Progenitor cell of endocrine pancreas (in vitro differentiated cells): ENCODE measurements around the gene DKK2. TPM values are rescaled to one million over a fixed set of nuclear protein-coding genes. Genes with fewer than 3 reads are reported as not detected.

Experiments used
- DNase-seq: peaks from one replicate; pipeline ENCODE4 v3.0.0; 2021; ENCODE audit warnings: low spot score; ENCODE audit not compliant: unreplicated experiment
- H3K27ac Mint-ChIP-seq: 2 replicates; pipeline ENCODE4 v1.8.0; 2021; ENCODE audit warnings: mild to moderate bottlenecking, moderate library complexity, mixed read lengths
- H3K27me3 Mint-ChIP-seq: 2 replicates; pipeline ENCODE4 v1.8.0; 2021; ENCODE audit warnings: mixed read lengths
- H3K36me3 Mint-ChIP-seq: 2 replicates; pipeline ENCODE4 v1.8.0; 2022; ENCODE audit warnings: mixed read lengths; ENCODE audit not compliant: insufficient read depth
- H3K4me1 Mint-ChIP-seq: 2 replicates; pipeline ENCODE4 v1.8.0; 2021; ENCODE audit warnings: low read depth, mixed read lengths
- H3K4me3 Mint-ChIP-seq: 2 replicates; pipeline ENCODE4 v1.8.0; 2021; ENCODE audit warnings: low read depth, mild to moderate bottlenecking, moderate library complexity, mixed read lengths
- H3K9me3 Mint-ChIP-seq: 2 replicates; pipeline ENCODE4 v1.8.0; 2021; ENCODE audit warnings: low read depth, mixed read lengths
- total RNA-seq: library from RNA; stranded (reverse); gene quantifications from 2 replicates; pipeline ENCODE4 v1.2.1, GENCODE V29; 2021
- TF ChIP-seq, protein P1 (sequence below): fragments of 200-600 bp; sonication (generic); IDR thresholded peaks from one replicate; pipeline ENCODE4 v1.5.0; 2021; ENCODE audit warnings: antibody characterized with exemption, mild to moderate bottlenecking; ENCODE audit not compliant: unreplicated experiment

The DKK2 gene
- total RNA-seq, 1 donor from 2014 or later: 17.0 TPM

DNA sequence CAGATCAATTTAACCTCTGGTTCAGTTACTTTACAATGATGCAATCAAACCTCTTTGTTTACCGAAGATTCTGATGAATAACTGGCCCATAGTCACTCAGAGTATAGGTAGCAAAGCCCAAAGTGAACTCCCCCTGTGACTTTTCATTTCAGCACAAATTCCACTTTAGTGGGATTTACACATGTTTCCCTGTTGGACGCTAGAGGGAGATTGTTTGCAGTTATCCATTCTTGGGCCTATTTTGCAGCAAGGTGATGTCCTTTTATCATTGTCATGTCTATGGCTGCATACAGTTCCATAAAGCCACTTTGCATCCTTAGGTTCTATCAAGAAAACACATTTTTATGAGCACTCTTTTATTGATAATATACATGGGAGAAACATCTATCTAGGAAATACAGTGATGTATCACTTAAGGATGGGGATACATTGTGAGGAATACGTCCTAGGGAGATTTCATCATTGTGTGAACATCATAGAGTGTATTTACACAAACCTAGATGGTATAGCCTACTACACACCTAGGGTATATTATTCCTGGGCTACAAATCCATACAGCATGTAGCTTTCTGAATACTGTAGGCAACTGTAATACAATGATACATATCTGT, 14.5 kb upstream of the DKK2 start:
- Mint-ChIP-seq H3K4me1 (no peaks in the 10 kb centered on the region), H3K9me3 (peaks cover 15% of the 10 kb centered on the region), H3K27ac (no peak overlapping the region), H3K4me3 (no peak overlapping the region), H3K36me3 (no peaks in the 10 kb centered on the region), H3K27me3 (no peaks in the 10 kb centered on the region)
- DNase-seq: no peak
- TF ChIP-seq, protein P1, sequence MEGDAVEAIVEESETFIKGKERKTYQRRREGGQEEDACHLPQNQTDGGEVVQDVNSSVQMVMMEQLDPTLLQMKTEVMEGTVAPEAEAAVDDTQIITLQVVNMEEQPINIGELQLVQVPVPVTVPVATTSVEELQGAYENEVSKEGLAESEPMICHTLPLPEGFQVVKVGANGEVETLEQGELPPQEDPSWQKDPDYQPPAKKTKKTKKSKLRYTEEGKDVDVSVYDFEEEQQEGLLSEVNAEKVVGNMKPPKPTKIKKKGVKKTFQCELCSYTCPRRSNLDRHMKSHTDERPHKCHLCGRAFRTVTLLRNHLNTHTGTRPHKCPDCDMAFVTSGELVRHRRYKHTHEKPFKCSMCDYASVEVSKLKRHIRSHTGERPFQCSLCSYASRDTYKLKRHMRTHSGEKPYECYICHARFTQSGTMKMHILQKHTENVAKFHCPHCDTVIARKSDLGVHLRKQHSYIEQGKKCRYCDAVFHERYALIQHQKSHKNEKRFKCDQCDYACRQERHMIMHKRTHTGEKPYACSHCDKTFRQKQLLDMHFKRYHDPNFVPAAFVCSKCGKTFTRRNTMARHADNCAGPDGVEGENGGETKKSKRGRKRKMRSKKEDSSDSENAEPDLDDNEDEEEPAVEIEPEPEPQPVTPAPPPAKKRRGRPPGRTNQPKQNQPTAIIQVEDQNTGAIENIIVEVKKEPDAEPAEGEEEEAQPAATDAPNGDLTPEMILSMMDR: peak; percentile 65

DNA sequence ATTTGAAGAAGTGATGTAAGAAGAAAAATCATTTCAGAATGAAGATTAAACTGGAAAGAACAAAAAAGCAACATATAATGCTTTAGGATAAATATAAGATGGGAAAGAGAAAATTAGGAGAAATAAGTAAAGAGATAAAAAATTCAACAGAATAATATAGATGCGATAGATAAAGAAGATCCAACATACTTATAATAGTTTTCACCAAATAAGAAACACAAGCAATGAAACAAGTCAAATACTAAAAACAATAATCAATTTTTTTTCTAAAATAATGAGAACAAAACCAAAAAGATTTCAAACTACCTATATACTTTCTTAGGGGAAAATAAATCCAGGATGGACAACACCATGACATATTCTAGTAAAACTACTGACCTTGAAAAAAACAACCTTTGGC, 10.1 kb upstream of the DKK2 start:
- no peak for DNase-seq
- Mint-ChIP-seq H3K9me3 (peaks cover 21% of the 10 kb centered on the region), H3K4me1 (no peaks in the 10 kb centered on the region), H3K27ac (no peak overlapping the region), H3K27me3 (no peaks in the 10 kb centered on the region), H3K4me3 (no peak overlapping the region), H3K36me3 (no peaks in the 10 kb centered on the region)
- TF ChIP-seq, protein P1: no peak

- Mint-ChIP-seq H3K27me3 (peaks cover 11% of the 10 kb centered on the region), H3K4me1 (no peaks in the 10 kb centered on the region), H3K27ac (no peak overlapping the region), H3K9me3 (peaks cover 21% of the 10 kb centered on the region), H3K4me3 (no peak overlapping the region), H3K36me3 (no peaks in the 10 kb centered on the region)
- TF ChIP-seq, protein P1: no peak
- DNase-seq: no peak
Measured at GRCh38 chr4:107044170-107044569, 8.1 kb upstream of the DKK2 start.

DNA sequence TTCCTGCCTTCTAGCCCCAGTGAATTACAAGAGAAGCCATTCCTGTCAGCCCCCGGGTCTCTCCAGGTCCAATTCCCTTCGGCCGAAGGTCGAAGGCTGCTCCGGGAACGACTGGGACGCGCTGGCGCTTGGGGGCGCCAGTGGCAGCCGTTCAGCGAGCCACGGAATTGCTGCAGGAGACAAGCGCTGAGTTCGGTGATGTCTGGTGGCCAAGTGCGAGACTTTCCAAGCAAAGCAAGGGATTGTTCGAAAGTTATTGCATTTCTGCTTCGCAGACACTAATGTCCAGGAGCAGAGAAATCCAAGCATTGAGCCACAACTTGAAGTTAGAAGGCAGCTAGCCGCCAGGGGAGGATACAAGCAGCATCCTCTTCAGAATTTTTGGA, 1.1 kb upstream of the DKK2 start:
- Mint-ChIP-seq H3K27me3 (peaks cover 73% of the 10 kb centered on the region), H3K9me3 (no peaks in the 10 kb centered on the region), H3K4me3 (peak overlapping the region; percentile 89)

DNA sequence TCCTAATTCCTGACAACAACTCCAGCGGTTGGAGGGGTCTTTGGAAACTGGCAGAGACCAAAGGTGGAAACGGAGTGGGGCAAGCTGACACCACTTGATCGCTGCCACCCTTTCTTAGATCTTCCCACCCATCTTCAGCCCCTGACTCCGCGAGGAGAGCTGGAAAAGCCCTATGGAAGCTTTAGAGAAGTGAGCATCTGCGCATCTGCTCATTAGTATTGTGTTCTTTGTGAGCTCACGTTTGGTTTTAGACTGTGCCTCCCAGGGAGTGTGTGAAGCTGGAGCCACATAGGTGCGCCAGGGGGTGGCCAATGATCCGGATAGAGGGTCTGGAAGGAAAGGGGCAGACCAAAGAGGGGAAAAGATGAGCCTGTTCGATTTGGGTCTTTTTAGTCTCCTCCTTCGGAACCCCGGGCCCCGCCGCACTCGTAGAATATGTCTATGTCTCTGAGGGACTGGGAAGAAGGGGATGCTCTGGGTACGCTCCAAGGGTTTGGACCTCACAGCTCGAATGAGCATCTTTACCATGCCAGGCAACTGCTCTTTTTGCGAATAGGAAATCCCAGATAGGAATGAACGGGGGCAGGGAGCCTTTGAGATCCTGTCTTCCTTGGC, 578 bp upstream of the DKK2 start:
- Mint-ChIP-seq H3K4me3 (peak overlapping the region; percentile 89), H3K27ac (peak overlapping the region; percentile 42)

More for the DNA sequence above, 1.1 kb upstream of the DKK2 start:
- peak; percentile 44 for DNase-seq
- TF ChIP-seq, protein P1: peak; percentile 68
- Mint-ChIP-seq H3K27ac (no peak overlapping the region), H3K4me1 (peaks cover 26% of the 10 kb centered on the region), H3K36me3 (no peaks in the 10 kb centered on the region)

More for the DNA sequence above, 578 bp upstream of the DKK2 start:
- Mint-ChIP-seq H3K36me3 (no peaks in the 10 kb centered on the region), H3K9me3 (no peaks in the 10 kb centered on the region), H3K27me3 (peaks cover 73% of the 10 kb centered on the region), H3K4me1 (peaks cover 26% of the 10 kb centered on the region)
- TF ChIP-seq, protein P1: no peak
- no peak for DNase-seq
